A549 treated with ZK216348 at 1 μM for 4 hours (cell line): ENCODE results near the gene TBC1D2B. TPM values are rescaled to one million over a fixed set of nuclear protein-coding genes. Genes with fewer than 3 reads are reported as not detected.

Experiments used
- total RNA-seq: library from RNA; stranded (reverse); fragments of 200-300 nt; extraction: Qiagen RNA extraction; gene quantifications from 5 replicates; pipeline ENCODE4 v1.2.3, GENCODE V29; 2022; ENCODE audit warnings: low read depth

TBC1D2B gene
- total RNA-seq, result 11.0 to 18.2 TPM (median 15.5 TPM) in 5 replicates

DNA sequence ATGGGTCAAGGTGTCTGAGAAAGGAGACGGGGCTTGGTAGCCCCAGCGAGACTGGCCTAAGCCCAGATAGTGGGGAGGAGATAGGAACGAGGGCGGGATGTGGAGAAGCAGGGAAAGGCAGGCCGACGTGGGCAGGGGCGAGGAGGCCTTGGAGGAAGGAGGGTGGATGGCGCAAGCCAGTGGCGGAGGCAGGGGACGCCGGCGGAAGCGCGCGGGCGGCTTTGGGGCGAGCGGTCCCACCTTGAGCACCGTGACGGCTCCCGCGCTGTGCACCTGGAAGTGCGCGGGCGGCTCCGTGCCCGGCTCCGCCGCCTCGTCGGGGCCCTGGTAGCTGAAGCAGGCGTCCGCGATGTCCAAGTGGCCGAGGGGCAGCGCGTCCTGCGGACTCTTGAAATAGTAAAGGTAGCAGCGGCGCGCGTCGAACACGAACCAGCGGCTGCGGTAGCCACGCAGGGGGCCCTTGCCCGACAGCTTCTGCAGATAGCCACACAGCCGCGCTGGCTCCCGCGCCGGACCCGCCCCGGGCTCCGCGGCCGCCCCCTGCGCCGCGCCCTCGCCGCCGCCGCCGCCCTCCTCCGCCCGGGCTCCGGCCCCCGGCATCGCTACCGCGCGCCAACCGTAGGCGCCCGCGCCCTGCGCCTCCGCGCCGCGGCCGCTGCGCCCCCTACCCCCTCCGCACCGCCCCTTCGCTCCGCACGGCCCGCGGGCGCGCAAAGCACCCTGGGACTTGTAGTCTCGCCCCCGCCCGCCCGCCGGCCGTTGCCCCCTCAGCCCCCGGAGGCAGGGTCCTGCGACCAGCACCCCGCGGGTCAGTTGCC is at the start of gene TBC1D2B:
TBC1D2B (minus strand) TSS at position 659 of the 818 bp plus-strand sequence; CDS start at position 600, 59 bp downstream.

DNA sequence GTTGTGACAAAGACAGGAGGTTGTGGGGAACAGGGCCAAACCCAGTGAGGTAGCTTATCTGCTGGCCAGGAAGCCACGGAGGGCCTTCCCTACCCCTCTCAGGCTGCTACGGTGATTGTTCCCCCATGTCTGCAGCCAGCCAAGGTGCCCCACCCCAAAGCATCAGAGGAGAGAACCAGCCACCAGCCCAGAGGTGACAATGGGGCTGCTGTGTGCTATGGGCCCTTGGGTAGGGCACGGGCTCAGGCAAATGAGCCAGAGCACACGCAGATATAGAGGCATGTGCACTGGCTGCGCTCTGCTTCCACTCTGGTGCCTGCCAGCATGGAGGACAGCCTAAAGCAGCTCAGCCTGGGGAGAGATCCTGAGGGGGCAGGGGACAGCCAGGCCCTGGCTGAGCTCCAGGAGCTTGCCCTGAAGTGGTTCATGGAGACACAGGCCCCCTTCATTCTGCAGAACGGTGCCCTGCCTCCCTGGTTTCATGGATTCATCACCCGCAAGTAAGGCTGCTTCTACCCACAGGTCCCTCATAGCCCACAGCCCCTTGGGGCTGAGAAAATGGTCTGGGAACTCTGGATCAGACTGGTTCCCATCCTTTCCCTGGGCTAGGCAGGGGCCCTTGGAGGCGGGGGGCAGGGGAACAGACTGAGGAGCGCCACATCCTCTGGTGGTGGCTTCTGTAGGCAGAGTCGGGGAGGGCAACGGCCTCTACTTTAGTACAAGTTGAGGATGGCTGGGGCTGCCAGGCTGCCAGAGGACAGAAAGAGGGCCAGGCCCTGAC is 14.9 kb upstream of the TBC1D2B start, which contains the start of gene SH2D7:
SH2D7 (plus strand) TSS at position 301 of the 781 bp plus-strand sequence; CDS start at position 325, 24 bp downstream.

Other genes starting within 250 kb of the TBC1D2B start
- not detected in 5 replicates for gene SH2D7, start 14.8 kb upstream of the TBC1D2B start, total RNA-seq
- 21.1 to 31.7 TPM (median 27.4 TPM) in 5 replicates for gene CIB2, start 53.7 kb upstream of the TBC1D2B start, total RNA-seq
- gene IDH3A, start 71.7 kb upstream of the TBC1D2B start, total RNA-seq, result 66.4 to 91.4 TPM (median 75.1 TPM) in 5 replicates
- gene ACSBG1, start 156.9 kb upstream of the TBC1D2B start, total RNA-seq, result 0.09 to 0.51 TPM (median 0.39 TPM) in 5 replicates
- 0.05 TPM in 1 of 5 replicates, not detected in the others for gene DNAJA4, start 186.9 kb upstream of the TBC1D2B start, total RNA-seq
- gene SKIC8, start 221.9 kb upstream of the TBC1D2B start, total RNA-seq, result 81.3 to 120 TPM (median 89.8 TPM) in 5 replicates